Left kidney (tissue), 8 donors: ENCODE results near the gene TXNL4A. TPM values are rescaled to one million over a fixed set of nuclear protein-coding genes. Genes with fewer than 3 reads are reported as not detected.
"Not testable (repeated sequence)": the region's sequence is repeated elsewhere in the genome, so short reads cannot be mapped to it uniquely, and the experiment has no call there.

ENCODE experiments used
- DNase-seq: peaks from one replicate; pipeline ENCODE4 v3.0.0-alpha.2; 2013
- long read RNA-seq, 8 donors: transcript quantifications; one replicate each; lab custom pipeline, GENCODE V29; 2026
- polyA plus RNA-seq: library from polyadenylated mRNA; unstranded; fragments of 120-200 nt; gene quantifications from one replicate; pipeline ENCODE4 v1.2.1, GENCODE V29; 2013; ENCODE audit not compliant: insufficient read length

The TXNL4A gene, protein sequence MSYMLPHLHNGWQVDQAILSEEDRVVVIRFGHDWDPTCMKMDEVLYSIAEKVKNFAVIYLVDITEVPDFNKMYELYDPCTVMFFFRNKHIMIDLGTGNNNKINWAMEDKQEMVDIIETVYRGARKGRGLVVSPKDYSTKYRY
- 77.2 TPM for polyA plus RNA-seq
- long read RNA-seq, donor 1, transcript TXNL4A-203 (3 exons, 1,185 nt) = minor isoform, 5 of 93 reads
- long read RNA-seq, donor 1, transcript TXNL4A-201 (3 exons, 3,504 nt) = major isoform, 78 of 93 reads
- long read RNA-seq, donor 1, partial matches to known transcripts = 0 of 93 reads
- long read RNA-seq, donor 1, other reads (novel, unspliced or antisense) = 6 of 93 reads
- long read RNA-seq, donor 2, transcript TXNL4A-201 (3 exons, 3,504 nt) = major isoform, 78 of 94 reads
- long read RNA-seq, donor 2, transcript TXNL4A-208 (2 exons, 752 nt) = minor isoform, 5 of 94 reads
- long read RNA-seq, donor 2, partial matches to known transcripts = 0 of 94 reads
- long read RNA-seq, donor 2, other reads (novel, unspliced or antisense) = 6 of 94 reads
- long read RNA-seq, donor 3, transcript TXNL4A-201 (3 exons, 3,504 nt) = major isoform, 32 of 44 reads
- long read RNA-seq, donor 3, partial matches to known transcripts = 0 of 44 reads
- long read RNA-seq, donor 3, other reads (novel, unspliced or antisense) = 7 of 44 reads
- long read RNA-seq, donor 4, transcript TXNL4A-201 (3 exons, 3,504 nt) = major isoform, 5 of 8 reads
- long read RNA-seq, donor 4, partial matches to known transcripts = 0 of 8 reads
- long read RNA-seq, donor 4, other reads (novel, unspliced or antisense) = 0 of 8 reads
- long read RNA-seq, donor 5, transcript TXNL4A-203 (3 exons, 1,185 nt) = minor isoform, 6 of 144 reads
- long read RNA-seq, donor 5, transcript TXNL4A-201 (3 exons, 3,504 nt) = major isoform, 119 of 144 reads
- long read RNA-seq, donor 5, partial matches to known transcripts = 0 of 144 reads
- long read RNA-seq, donor 5, other reads (novel, unspliced or antisense) = 13 of 144 reads
- long read RNA-seq, donor 6, transcript TXNL4A-201 (3 exons, 3,504 nt) = major isoform, 88 of 107 reads
- long read RNA-seq, donor 6, partial matches to known transcripts = 0 of 107 reads
- long read RNA-seq, donor 6, other reads (novel, unspliced or antisense) = 6 of 107 reads
- long read RNA-seq, donor 7, transcript TXNL4A-201 (3 exons, 3,504 nt) = major isoform, 88 of 110 reads
- long read RNA-seq, donor 7, transcript TXNL4A-203 (3 exons, 1,185 nt) = minor isoform, 6 of 110 reads
- long read RNA-seq, donor 7, partial matches to known transcripts = 14 of 110 reads
- long read RNA-seq, donor 7, other reads (novel, unspliced or antisense) = 0 of 110 reads
- long read RNA-seq, donor 8, transcript TXNL4A-201 (3 exons, 3,504 nt) = major isoform, 16 of 21 reads
- long read RNA-seq, donor 8, partial matches to known transcripts = 0 of 21 reads
- long read RNA-seq, donor 8, other reads (novel, unspliced or antisense) = 0 of 21 reads

DNA sequence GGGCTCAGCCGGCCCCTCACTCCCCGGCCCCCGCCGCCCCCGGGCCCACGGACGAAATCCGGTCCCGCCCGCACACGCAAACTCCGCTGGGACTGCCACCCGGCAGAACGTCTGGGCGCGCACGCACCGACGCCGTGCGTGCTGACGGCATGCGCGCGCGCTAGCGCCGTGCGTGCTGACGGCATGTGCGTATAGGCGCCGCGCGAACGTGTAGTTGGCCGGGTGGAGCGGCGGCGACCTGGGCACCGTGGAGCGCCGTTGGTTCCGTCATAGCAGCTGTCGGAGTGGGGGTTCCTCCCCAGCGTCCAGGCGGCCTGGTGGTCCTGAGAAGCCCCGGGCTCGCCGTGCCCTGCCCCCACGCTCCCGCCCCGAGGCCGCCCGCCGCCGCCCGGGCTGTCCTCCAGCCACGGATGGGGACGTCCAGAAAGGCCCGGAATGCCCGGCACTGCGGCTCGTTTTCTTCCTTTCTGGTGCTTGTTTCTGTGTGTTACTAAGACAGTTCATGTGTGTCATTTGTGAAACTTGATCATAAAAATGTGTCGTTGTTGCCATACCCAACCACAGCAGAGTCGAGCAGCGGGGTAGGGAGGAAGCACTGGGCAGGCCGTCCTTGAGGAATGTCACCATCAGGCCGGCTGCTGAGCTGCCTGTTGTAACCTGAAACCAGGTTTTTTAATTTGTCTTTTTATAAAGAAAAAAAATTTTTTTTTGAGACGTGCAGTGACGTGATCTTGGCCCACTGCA lies at the start of gene TXNL4A:
TXNL4A (minus strand) TSS at position 113 of the 744 bp plus-strand sequence. CDS start 171 bp downstream, outside the sequence.
- peak; percentile 71 for DNase-seq

GRCh38 chr18:80037300-80037699 lies 48.9 kb upstream of the TXNL4A start:
- no peak for DNase-seq

DNA sequence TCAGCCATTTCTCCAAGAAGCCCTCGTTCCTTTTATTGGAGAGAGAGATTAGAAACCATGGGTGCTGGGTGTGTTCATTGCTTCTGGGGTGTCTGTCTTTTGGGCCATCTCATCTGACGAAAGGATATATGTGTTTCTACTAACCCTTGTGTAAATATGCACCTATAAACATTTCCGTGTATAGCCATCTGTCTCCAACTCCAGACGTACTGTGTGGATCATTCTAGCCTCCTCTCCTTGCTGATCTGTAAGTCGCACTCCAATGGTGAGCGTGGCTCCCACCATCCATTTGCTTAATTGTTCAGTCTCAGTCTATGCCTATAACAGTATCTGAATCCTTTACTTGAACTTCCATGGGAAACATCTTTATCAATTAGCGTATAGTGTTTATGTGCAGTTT lies 47.6 kb upstream of the TXNL4A start:
- no peak for DNase-seq

- DNase-seq = no peak
These were observed 46.6 kb upstream of the TXNL4A start for GRCh38 chr18:80034852-80035406.

DNA sequence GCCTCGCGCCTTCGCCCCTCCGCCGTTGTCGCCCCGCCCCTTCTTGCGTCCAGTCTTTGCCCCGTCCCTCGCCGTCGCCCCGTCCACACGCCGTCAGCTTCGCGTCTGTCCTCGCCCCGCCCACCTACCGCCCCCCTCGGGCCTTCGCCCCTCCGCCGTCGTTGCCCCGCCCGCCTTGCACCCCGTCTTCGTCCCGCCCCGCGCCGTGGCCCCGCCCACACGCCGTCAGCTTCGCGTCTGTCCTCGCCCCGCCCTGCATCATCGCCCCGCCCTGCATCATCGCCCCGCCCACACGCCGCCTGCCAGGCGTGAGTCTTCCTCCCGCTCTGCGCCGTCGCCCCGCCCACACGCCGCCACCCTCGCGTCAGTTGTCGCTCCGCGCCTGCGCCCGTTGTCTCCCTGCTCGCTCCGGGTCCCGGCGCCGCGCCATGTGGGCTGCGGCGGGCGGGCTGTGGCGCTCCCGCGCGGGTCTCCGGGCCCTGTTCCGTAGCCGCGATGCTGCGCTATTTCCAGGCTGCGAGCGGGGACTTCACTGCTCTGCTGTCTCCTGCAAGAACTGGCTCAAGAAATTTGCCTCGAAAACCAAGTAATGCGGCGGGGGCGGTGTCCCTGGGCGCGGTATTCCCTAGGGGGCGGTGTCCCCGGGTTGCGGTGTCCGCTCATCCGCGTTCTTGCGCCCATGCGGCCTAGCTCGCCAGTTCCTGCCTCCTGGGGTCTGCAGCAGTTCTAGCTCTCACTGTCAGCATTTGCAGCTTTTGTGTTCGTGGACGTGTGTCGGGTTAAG lies 45.9 kb upstream of the TXNL4A start, which contains the start of gene RBFA:
RBFA (plus strand) TSS at position 367 of the 784 bp plus-strand sequence; CDS start at position 429, 62 bp downstream.
- peak; percentile 97 for DNase-seq

DNA sequence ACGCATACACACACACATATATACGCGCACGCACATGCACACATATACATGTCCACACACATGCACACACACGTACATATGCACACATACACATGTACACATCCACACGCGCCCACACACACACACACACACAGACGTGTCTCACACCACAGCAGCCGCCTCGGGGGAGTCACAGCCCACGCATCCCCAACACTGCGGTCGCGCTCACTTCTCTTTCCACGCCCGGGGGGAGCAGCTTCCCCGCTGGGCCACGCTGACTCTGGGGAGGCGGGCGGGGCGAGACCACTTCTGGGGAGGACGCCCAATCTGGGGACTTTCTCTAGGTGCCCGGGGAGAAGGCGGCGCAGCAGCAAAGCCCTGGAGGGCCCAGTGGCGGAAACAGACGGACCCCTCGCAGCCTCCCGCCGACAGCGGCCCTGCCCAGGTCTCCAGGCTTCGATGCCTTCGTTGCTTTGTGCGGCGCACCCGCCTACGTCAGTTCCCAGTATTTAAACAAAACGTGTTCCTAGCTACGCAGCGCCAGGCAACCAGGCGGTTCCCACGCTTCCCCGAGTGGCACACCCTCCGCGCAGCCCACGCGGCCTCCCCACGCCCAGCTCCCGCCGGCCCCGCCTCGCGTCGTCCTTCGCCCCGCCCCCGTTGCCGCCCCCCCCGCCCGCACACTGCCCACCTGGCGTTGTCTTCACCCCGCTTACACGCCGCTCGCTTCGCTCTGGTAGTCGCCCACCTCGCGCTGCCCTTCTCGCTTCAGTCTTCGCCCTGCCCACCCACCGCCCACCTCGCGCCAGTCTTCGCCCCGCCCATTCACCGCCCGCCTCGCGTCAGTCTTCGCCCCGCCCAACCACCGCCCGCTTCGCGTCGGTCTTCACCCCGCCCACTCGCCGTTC lies 45.1 kb upstream of the TXNL4A start:
- DNase-seq = peak; percentile 28

- DNase-seq = no peak
These were observed 41.3 kb upstream of the TXNL4A start for GRCh38 chr18:80029690-80030089.

DNA sequence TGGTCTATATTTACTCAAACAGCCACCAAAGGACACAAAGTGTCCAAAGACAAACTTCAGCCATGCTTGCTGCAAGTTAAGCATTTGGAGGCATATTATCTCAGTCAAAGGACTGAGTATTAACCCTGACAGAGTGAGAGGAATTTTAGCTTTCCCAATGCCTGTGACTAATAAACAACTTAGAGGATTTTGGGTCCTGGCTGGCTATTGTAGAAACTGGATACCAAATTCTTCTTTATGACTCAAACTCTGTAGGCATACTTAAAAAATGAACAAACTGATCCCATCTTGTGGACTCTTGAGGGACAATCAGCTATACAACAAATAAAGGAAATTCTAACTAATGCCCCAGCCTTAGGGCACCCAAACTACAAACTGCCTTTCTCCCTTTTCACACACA lies 39.4 kb upstream of the TXNL4A start:
- not testable (repeated sequence) for DNase-seq

DNA sequence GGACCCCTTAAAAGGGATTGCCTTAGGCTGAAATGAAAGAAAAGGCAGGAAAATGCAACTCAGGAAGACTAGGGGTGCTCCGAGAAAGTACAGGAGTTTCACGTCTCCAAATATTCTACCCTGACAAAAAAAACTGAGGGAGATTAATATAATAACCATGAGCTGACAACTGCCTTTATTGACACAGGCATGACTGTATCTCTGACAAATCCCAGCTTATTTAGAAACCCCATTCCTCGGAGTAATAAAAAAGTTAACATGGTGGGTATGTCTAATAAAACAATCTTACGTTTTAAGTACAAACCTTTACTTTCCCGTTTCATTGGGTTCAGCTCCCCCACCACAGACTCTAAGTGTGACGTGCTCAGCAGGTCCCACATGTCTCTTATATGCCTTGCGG lies 38.0 kb upstream of the TXNL4A start:
- no peak for DNase-seq

GRCh38 chr18:80023173-80023572 lies 34.8 kb upstream of the TXNL4A start:
- DNase-seq = no peak

DNA sequence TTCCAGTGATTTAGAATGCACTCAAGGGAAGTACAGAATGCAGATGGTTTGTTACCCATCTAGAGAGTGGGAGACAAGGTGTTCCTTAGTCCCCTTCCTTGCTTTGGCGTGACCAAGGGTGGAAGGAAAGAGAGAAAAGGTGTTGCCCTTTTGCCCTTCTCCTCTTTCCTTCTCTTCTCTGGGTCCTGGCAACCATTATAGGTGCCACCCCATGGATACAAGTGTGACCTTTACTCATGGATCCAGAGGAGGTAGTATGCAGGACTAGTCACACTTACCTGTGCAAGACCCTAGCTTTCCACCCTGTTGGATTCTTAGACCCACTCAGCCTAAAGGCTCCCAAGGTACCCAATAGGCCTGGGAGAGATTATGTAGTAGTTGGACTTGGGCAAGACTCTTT lies 34.2 kb upstream of the TXNL4A start:
- no peak for DNase-seq

GRCh38 chr18:80012714-80013113 lies 24.4 kb upstream of the TXNL4A start:
- DNase-seq = no peak

- not testable (repeated sequence) for DNase-seq
These were observed 23.3 kb upstream of the TXNL4A start for GRCh38 chr18:80011496-80012137.

GRCh38 chr18:80010551-80010906 lies 22.2 kb upstream of the TXNL4A start:
- no peak for DNase-seq

DNA sequence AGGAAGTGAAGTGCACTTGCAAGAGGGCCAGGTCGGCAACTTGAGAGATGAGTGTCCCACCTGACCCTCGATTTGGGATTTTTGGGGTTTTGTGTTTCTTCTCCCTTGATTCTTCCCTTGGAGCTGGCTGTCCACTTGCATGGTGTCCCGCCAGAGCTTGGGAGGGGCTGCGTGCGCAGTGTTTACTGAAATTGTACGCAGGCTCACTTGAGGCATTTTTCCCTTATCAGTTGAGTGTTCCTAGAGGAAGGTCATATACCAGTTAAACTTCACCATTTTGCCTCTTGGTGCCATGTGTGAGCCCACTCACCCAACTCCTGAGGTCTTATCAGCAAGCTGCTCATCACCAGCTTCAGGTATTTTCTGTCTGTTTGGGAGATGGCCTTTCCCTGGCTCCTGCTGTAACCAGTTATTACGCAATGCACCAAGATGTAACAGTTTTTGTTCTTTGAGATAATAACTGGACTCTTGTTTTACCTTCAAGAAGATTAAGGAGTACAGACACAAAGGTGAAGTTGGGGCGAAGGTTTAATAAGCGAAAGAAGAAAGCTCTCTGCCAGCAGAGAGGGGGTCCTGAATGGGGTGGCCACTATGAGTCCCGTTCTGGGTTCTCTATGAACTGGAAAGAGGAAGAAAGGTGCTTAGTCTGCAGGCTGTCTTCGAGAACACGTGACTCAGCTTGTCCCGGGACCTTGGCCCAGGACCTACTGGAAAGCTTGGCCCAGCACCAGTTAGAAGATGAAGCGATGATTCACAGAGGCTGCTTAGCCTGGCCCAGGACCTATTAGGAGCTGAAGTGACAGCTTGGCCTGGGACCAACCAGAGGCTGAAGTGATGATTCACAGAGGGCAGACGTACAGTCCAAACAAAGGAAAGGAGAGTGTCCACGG lies 21.5 kb upstream of the TXNL4A start:
- no peak for DNase-seq

GRCh38 chr18:80006724-80007123 lies 18.4 kb upstream of the TXNL4A start:
- no peak for DNase-seq
